Activated naive CD8-positive, alpha-beta T cell treated with anti-CD3 and anti-CD28 coated beads for 36 hours (primary cell): ENCODE data around the gene LOXL4. TPM values are rescaled to one million over a fixed set of nuclear protein-coding genes. Genes with fewer than 3 reads are reported as not detected.

Experiments used
- DNase-seq: peaks from one replicate; pipeline ENCODE4 v3.0.0; 2021
- H3K27ac Mint-ChIP-seq: one replicate; pipeline ENCODE4 v1.8.0; 2022; ENCODE audit warnings: mild to moderate bottlenecking, moderate library complexity, mixed read lengths
- H3K27me3 Mint-ChIP-seq: one replicate; pipeline ENCODE4 v1.8.0; 2022; ENCODE audit warnings: mild to moderate bottlenecking, mixed read lengths
- H3K36me3 Mint-ChIP-seq: one replicate; pipeline ENCODE4 v1.8.0; 2021; ENCODE audit warnings: mild to moderate bottlenecking, mixed read lengths
- H3K4me1 Mint-ChIP-seq: one replicate; pipeline ENCODE4 v1.8.0; 2021; ENCODE audit warnings: mixed read lengths
- H3K4me3 Mint-ChIP-seq: one replicate; pipeline ENCODE4 v1.8.0; 2022; ENCODE audit warnings: mild to moderate bottlenecking, moderate library complexity, mixed read lengths
- H3K9me3 Mint-ChIP-seq: one replicate; pipeline ENCODE4 v1.8.0; 2022; ENCODE audit warnings: mixed read lengths
- total RNA-seq, 2 experiments: library from RNA; stranded (reverse); gene quantifications; one replicate each; pipeline ENCODE4 v1.2.3, GENCODE V29; 2021

The LOXL4 gene
- total RNA-seq, 2 experiments from 2014 or later = not detected

- Mint-ChIP-seq H3K9me3 (peaks cover 20% of the 10 kb centered on the region), H3K36me3 (peaks cover 62% of the 10 kb centered on the region), H3K27me3 (no peaks in the 10 kb centered on the region), H3K4me1 (peaks cover 12% of the 10 kb centered on the region), H3K27ac (no peak overlapping the region), H3K4me3 (no peak overlapping the region)
- DNase-seq = no peak
Observed at GRCh38 chr10:98223874-98224273, 44.1 kb downstream of the LOXL4 start.

- no peak overlapping the region for H3K27ac Mint-ChIP-seq
- H3K36me3 Mint-ChIP-seq = peaks cover 54% of the 10 kb centered on the region
- H3K4me3 Mint-ChIP-seq = no peak overlapping the region
- H3K27me3 Mint-ChIP-seq = no peaks in the 10 kb centered on the region
- H3K9me3 Mint-ChIP-seq = peaks cover 27% of the 10 kb centered on the region
- peaks cover 9% of the 10 kb centered on the region for H3K4me1 Mint-ChIP-seq
- no peak for DNase-seq
Observed at GRCh38 chr10:98217801-98218200, 50.2 kb downstream of the LOXL4 start.

- Mint-ChIP-seq H3K4me3 (no peak overlapping the region), H3K27me3 (no peaks in the 10 kb centered on the region), H3K27ac (no peak overlapping the region), H3K4me1 (peaks cover 19% of the 10 kb centered on the region), H3K36me3 (peaks cover 63% of the 10 kb centered on the region), H3K9me3 (peaks cover 27% of the 10 kb centered on the region)
- DNase-seq = no peak
Observed at GRCh38 chr10:98215373-98215772, 52.6 kb downstream of the LOXL4 start.

- Mint-ChIP-seq H3K4me3 (no peak overlapping the region), H3K27ac (no peak overlapping the region), H3K9me3 (peaks cover 15% of the 10 kb centered on the region), H3K36me3 (peaks cover 61% of the 10 kb centered on the region), H3K27me3 (no peaks in the 10 kb centered on the region), H3K4me1 (peaks cover 28% of the 10 kb centered on the region)
- no peak for DNase-seq
Observed at GRCh38 chr10:98213740-98214139, 54.3 kb downstream of the LOXL4 start.

- H3K36me3 Mint-ChIP-seq = peaks cover 56% of the 10 kb centered on the region
- no peak for DNase-seq
- H3K27ac Mint-ChIP-seq = no peak overlapping the region
- H3K4me3 Mint-ChIP-seq = no peak overlapping the region
- H3K9me3 Mint-ChIP-seq = peaks cover 4% of the 10 kb centered on the region
- H3K27me3 Mint-ChIP-seq = no peaks in the 10 kb centered on the region
- peaks cover 34% of the 10 kb centered on the region for H3K4me1 Mint-ChIP-seq
Observed at GRCh38 chr10:98212196-98212595, 55.8 kb downstream of the LOXL4 start.

- Mint-ChIP-seq H3K9me3 (no peaks in the 10 kb centered on the region), H3K36me3 (peaks cover 41% of the 10 kb centered on the region), H3K27ac (no peak overlapping the region), H3K27me3 (no peaks in the 10 kb centered on the region), H3K4me1 (peaks cover 34% of the 10 kb centered on the region), H3K4me3 (no peak overlapping the region)
- DNase-seq = no peak
Observed at GRCh38 chr10:98209441-98209840, 58.6 kb downstream of the LOXL4 start.

- H3K27me3 Mint-ChIP-seq = no peaks in the 10 kb centered on the region
- H3K36me3 Mint-ChIP-seq = peaks cover 39% of the 10 kb centered on the region
- H3K4me3 Mint-ChIP-seq = no peak overlapping the region
Observed at GRCh38 chr10:98208925-98209324, 59.1 kb downstream of the LOXL4 start.

GRCh38 chr10:98205351-98205750 is 62.6 kb downstream of the LOXL4 start:
- DNase-seq = no peak
- Mint-ChIP-seq H3K9me3 (no peaks in the 10 kb centered on the region), H3K36me3 (peaks cover 24% of the 10 kb centered on the region), H3K27me3 (no peaks in the 10 kb centered on the region), H3K4me1 (peaks cover 18% of the 10 kb centered on the region), H3K27ac (no peak overlapping the region), H3K4me3 (no peak overlapping the region)

More at GRCh38 chr10:98208925-98209324, 59.1 kb downstream of the LOXL4 start:
- Mint-ChIP-seq H3K9me3 (no peaks in the 10 kb centered on the region), H3K27ac (no peak overlapping the region), H3K4me1 (peaks cover 33% of the 10 kb centered on the region)
- DNase-seq = no peak

- Mint-ChIP-seq H3K27me3 (no peaks in the 10 kb centered on the region), H3K27ac (no peak overlapping the region), H3K9me3 (no peaks in the 10 kb centered on the region), H3K4me3 (no peak overlapping the region), H3K36me3 (peaks cover 6% of the 10 kb centered on the region), H3K4me1 (peaks cover 2% of the 10 kb centered on the region)
- no peak for DNase-seq
Observed at GRCh38 chr10:98202378-98202777, 65.6 kb downstream of the LOXL4 start.

- H3K36me3 Mint-ChIP-seq = peaks cover 9% of the 10 kb centered on the region
- no peak overlapping the region for H3K27ac Mint-ChIP-seq
- H3K4me1 Mint-ChIP-seq = peaks cover 6% of the 10 kb centered on the region
- no peaks in the 10 kb centered on the region for H3K27me3 Mint-ChIP-seq
- H3K9me3 Mint-ChIP-seq = no peaks in the 10 kb centered on the region
- H3K4me3 Mint-ChIP-seq = no peak overlapping the region
- DNase-seq = no peak
Observed at GRCh38 chr10:98201760-98202159, 66.2 kb downstream of the LOXL4 start.

Other genes with a start within 250 kb of the LOXL4 start
- gene CRTAC1, start 237.6 kb downstream of the LOXL4 start, total RNA-seq = not detected
- gene R3HCC1L, start 133.5 kb downstream of the LOXL4 start, total RNA-seq = 10 to 100 TPM; 17.7 to 20.3 TPM
- gene PYROXD2, start 147.0 kb upstream of the LOXL4 start, total RNA-seq = 1 to 10 TPM; 2.8 to 3.9 TPM
- 10 to 100 TPM; 44.7 to 46.6 TPM for gene HPS1, start 178.7 kb upstream of the LOXL4 start, total RNA-seq